ENCODE results near the gene PRDM11.
"Not testable (repeated sequence)": the region's sequence is repeated elsewhere in the genome, so short reads cannot be mapped to it uniquely, and the experiment has no call there.

PRDM11 gene

GRCh38 chr11:45146072-45147016, at the start of gene PRDM11:
PRDM11 (plus strand) TSS chr11:45146639; CDS start chr11:45181767, 35,128 bp downstream.
- DNase-seq, result peak; percentile 62

- DNase-seq, result peak; percentile 23
Observed at GRCh38 chr11:45097721-45098493, 48.5 kb upstream of the PRDM11 start.

GRCh38 chr11:45098929-45099328, 47.5 kb upstream of the PRDM11 start:
- no peak for DNase-seq

- no peak for DNase-seq
Observed at GRCh38 chr11:45100339-45100738, 46.1 kb upstream of the PRDM11 start.

GRCh38 chr11:45102361-45102809, 44.1 kb upstream of the PRDM11 start:
- DNase-seq, result no peak

- DNase-seq, result peak; percentile 52
Observed at GRCh38 chr11:45102810-45103621, 43.4 kb upstream of the PRDM11 start.

GRCh38 chr11:45104006-45104789, 42.2 kb upstream of the PRDM11 start:
- no peak for DNase-seq

GRCh38 chr11:45104790-45105084, 41.7 kb upstream of the PRDM11 start:
- DNase-seq, result no peak

GRCh38 chr11:45105233-45105983, 41.0 kb upstream of the PRDM11 start:
- DNase-seq, result peak; percentile 54

- DNase-seq, result no peak
Observed at GRCh38 chr11:45105984-45106375, 40.5 kb upstream of the PRDM11 start.

- DNase-seq, result no peak
Observed at GRCh38 chr11:45106440-45106839, 40.0 kb upstream of the PRDM11 start.

GRCh38 chr11:45107029-45107428, 39.4 kb upstream of the PRDM11 start:
- DNase-seq, result no peak

GRCh38 chr11:45108070-45109064, 38.1 kb upstream of the PRDM11 start:
- no peak for DNase-seq

- DNase-seq, result no peak
Observed at GRCh38 chr11:45109400-45109799, 37.0 kb upstream of the PRDM11 start.

GRCh38 chr11:45110562-45110961, 35.9 kb upstream of the PRDM11 start:
- no peak for DNase-seq

- DNase-seq, result no peak
Observed at GRCh38 chr11:45113807-45114206, 32.6 kb upstream of the PRDM11 start.

- not testable (repeated sequence) for DNase-seq
Observed at GRCh38 chr11:45127836-45128235, 18.6 kb upstream of the PRDM11 start.

- DNase-seq, result no peak
Observed at GRCh38 chr11:45133878-45134277, 12.6 kb upstream of the PRDM11 start.

- DNase-seq, result no peak
Observed at GRCh38 chr11:45141171-45141570, 5.3 kb upstream of the PRDM11 start.

GRCh38 chr11:45141631-45142030, 4.8 kb upstream of the PRDM11 start:
- DNase-seq, result no peak
